GM10266 (cell line): ENCODE data around the gene EID1.
A peak's percentile ranks its signal among the peaks of the same experiment; 100 is the strongest.
"Not testable (repeated sequence)": the region's sequence is repeated elsewhere in the genome, so short reads cannot be mapped to it uniquely, and the experiment has no call there.

ENCODE experiments used
- DNase-seq: peaks from one replicate; pipeline ENCODE4 v3.0.0; 2012; ENCODE audit errors: extremely low spot score
- CTCF ChIP-seq: IDR thresholded peaks from 2 replicates; pipeline ENCODE4 v1.5.1; 2012; ENCODE audit warnings: mild to moderate bottlenecking, low read depth; ENCODE audit not compliant: control insufficient read depth, insufficient read depth; ENCODE audit errors: missing control alignments

The EID1 gene

GRCh38 chr15:48842501-48842900, 35.4 kb upstream of the EID1 start:
- TF ChIP-seq CTCF: no peak
- no peak for DNase-seq

- TF ChIP-seq CTCF: no peak
- no peak for DNase-seq
These were observed 32.8 kb upstream of the EID1 start for GRCh38 chr15:48845123-48845522.

GRCh38 chr15:48850648-48851047, 27.3 kb upstream of the EID1 start:
- DNase-seq: no peak
- TF ChIP-seq CTCF: no peak

GRCh38 chr15:48851956-48852355, 26.0 kb upstream of the EID1 start:
- no peak for TF ChIP-seq CTCF

GRCh38 chr15:48854434-48854833, 23.5 kb upstream of the EID1 start:
- not testable (repeated sequence) for DNase-seq

More at GRCh38 chr15:48851956-48852355, 26.0 kb upstream of the EID1 start:
- no peak for DNase-seq

GRCh38 chr15:48855501-48856440, 22.2 kb upstream of the EID1 start:
- peak; percentile 23 for TF ChIP-seq CTCF

GRCh38 chr15:48856942-48857341, 21.0 kb upstream of the EID1 start:
- no peak for TF ChIP-seq CTCF
- DNase-seq: no peak

More at GRCh38 chr15:48855501-48856440, 22.2 kb upstream of the EID1 start:
- DNase-seq: no peak
